ENCODE results near the gene NUP210.

DNA sequence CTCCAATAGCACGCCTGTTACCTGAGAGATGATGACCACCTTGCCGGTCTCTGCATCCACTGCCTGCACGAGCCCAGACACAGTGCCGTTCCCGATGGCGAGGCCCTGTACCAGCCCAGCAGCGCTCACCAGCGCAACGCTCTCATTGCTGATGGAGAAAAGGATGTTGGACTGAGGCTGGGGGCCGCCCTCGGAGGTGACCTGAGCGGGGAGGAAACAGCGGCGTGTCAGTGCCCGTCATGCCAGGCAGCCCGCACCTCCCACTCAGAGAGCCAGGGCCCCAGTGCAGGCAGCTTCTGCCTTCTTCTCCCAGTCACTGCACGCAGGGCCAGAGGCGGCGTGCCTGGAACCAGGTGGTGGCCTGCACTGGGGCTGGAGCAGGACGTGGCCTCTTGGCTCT lies 80.3 kb downstream of the NUP210 start:
- TF ChIP-seq BHLHE40 (IDR thresholded peaks at IDR 0.05; ENCODE audit: borderline replicate concordance) (no peak), L3MBTL2 (conservative IDR thresholded peaks at IDR 0.05) (no peak), FOXM1 (IDR thresholded peaks at IDR 0.05; ENCODE audit: borderline replicate concordance) (no peak), SP1 (IDR thresholded peaks at IDR 0.05) (no peak), CTBP1 (IDR thresholded peaks at IDR 0.05; ENCODE audit: borderline replicate concordance) (no peak), TARDBP (IDR thresholded peaks at IDR 0.05) (no peak), ARNT (IDR thresholded peaks at IDR 0.05) (no peak), ELF4 (IDR thresholded peaks at IDR 0.05) (no peak), ZNF384 (IDR thresholded peaks at IDR 0.05) (no peak), NFRKB (IDR thresholded peaks at IDR 0.05) (no peak), HDGF (IDR thresholded peaks at IDR 0.05; ENCODE audit: borderline replicate concordance) (no peak)

Data from HEK293T (cell line).